Suprapubic skin (tissue), 4 donors: Measurements from ENCODE around the gene ASRGL1. TPM values are rescaled to one million over a fixed set of nuclear protein-coding genes. Genes with fewer than 3 reads are reported as not detected.
"Not testable (repeated sequence)": the region's sequence is repeated elsewhere in the genome, so short reads cannot be mapped to it uniquely, and the experiment has no call there.

Experiments used
- DNase-seq, 2 donors: peaks; one replicate each; pipeline ENCODE4 v3.0.0-alpha.2; 2019; ENCODE audit warnings: low spot score in 2 of 2
- H3K27ac ChIP-seq: fragments of 200-600 bp; sonication (generic); one replicate; pipeline ENCODE4 v1.5.1; 2019
- H3K27me3 ChIP-seq: fragments of 200-600 bp; sonication (generic); one replicate; pipeline ENCODE4 v1.5.1; 2019
- H3K36me3 ChIP-seq: fragments of 200-600 bp; sonication (generic); one replicate; pipeline ENCODE4 v1.5.1; 2019
- H3K4me1 ChIP-seq: fragments of 200-600 bp; sonication (generic); one replicate; pipeline ENCODE4 v1.5.1; 2019
- H3K4me3 ChIP-seq: fragments of 200-600 bp; sonication (generic); one replicate; pipeline ENCODE4 v1.5.1; 2019; ENCODE audit warnings: mild to moderate bottlenecking
- H3K9me3 ChIP-seq: fragments of 200-600 bp; sonication (generic); one replicate; pipeline ENCODE4 v1.5.1; 2019
- CTCF ChIP-seq, 2 donors: fragments of 200-600 bp in 1 of 2; fragments of 450-650 bp in 1 of 2; sonication (generic) in 1 of 2; IDR thresholded peaks; one replicate each; pipeline ENCODE4 v1.5.1; 2016 to 2019; ENCODE audit warnings: antibody characterized with exemption in 2 of 2, mild to moderate bottlenecking in 1 of 2, moderate library complexity in 1 of 2
- EP300 ChIP-seq: sonication (generic); formaldehyde crosslinking; IDR thresholded peaks from one replicate; pipeline ENCODE4 v1.6.1; 2017; ENCODE audit warnings: antibody characterized with exemption
- POLR2A ChIP-seq, 2 donors: fragments of 450-650 bp; IDR thresholded peaks; one replicate each; pipeline ENCODE4 v1.6.1; 2017; ENCODE audit warnings: antibody characterized with exemption in 2 of 2, mild to moderate bottlenecking in 2 of 2, moderate library complexity in 2 of 2
- POLR2AphosphoS5 ChIP-seq, 3 donors: sonication (generic); formaldehyde crosslinking; IDR thresholded peaks; one replicate each; pipeline ENCODE4 v1.6.1; 2017; ENCODE audit warnings: antibody characterized with exemption in 3 of 3
- WGBS: methylation state at CpG from one replicate; pipeline ENCODE4 v1.1.5; 2018; 5-methylcytosine and 5-hydroxymethylcytosine counted together
- total RNA-seq, 4 donors: library from RNA; depleted of rRNA; stranded (reverse); fragments of >200 nt; gene quantifications; one replicate each; pipeline ENCODE4 v1.1.0, GENCODE V29; 2016

Gene ASRGL1
- total RNA-seq, 4 donors from 2014 or later, result 2.5 to 10.5 (median 5.2) TPM

GRCh38 chr11:62333768-62334167 is 3.5 kb upstream of the ASRGL1 start:
- Histone ChIP-seq H3K36me3 (no peaks in the 10 kb centered on the region), H3K27ac (no peak overlapping the region), H3K4me1 (peaks cover 12% of the 10 kb centered on the region), H3K27me3 (peaks cover 22% of the 10 kb centered on the region), H3K4me3 (no peak overlapping the region), H3K9me3 (no peaks in the 10 kb centered on the region)
- TF ChIP-seq POLR2AphosphoS5 (IDR thresholded peaks at IDR 0.05) (no peak), EP300 (no peak), POLR2A (IDR thresholded peaks at IDR 0.05) (no peak), CTCF (IDR thresholded peaks at IDR 0.05) (no peak)
- WGBS, result 81% methylated on average over 5 of the region's 5 CpGs
- DNase-seq, result no peak

- 57% methylated on average over 19 of the region's 19 CpGs for whole genome bisulfite sequencing
- H3K4me3 ChIP-seq, result peak overlapping the region; percentile 62
- H3K27me3 ChIP-seq, result peaks cover 22% of the 10 kb centered on the region
- H3K4me1 ChIP-seq, result peaks cover 12% of the 10 kb centered on the region
- H3K27ac ChIP-seq, H3K9me3 ChIP-seq, DNase-seq, H3K36me3 ChIP-seq: not testable (repeated sequence)
Measured at GRCh38 chr11:62336949-62337302, 322 bp upstream of the ASRGL1 start.

- Histone ChIP-seq H3K9me3 (no peaks in the 10 kb centered on the region), H3K4me1 (peaks cover 12% of the 10 kb centered on the region), H3K4me3 (peak overlapping the region; percentile 62), H3K27ac (no peak overlapping the region), H3K27me3 (peaks cover 16% of the 10 kb centered on the region), H3K36me3 (no peaks in the 10 kb centered on the region)
- no peak for TF ChIP-seq EP300
- no peak for TF ChIP-seq CTCF (IDR thresholded peaks at IDR 0.05)
- TF ChIP-seq POLR2A (IDR thresholded peaks at IDR 0.05), result no peak
- TF ChIP-seq POLR2AphosphoS5 (IDR thresholded peaks at IDR 0.05), result no peak
- WGBS, result 65% methylated on average over 1 of the region's 1 CpG
- no peak for DNase-seq
Measured at GRCh38 chr11:62338218-62338617, 970 bp downstream of the ASRGL1 start.

GRCh38 chr11:62340269-62340901 is 3.1 kb downstream of the ASRGL1 start:
- TF ChIP-seq EP300, result no peak
- TF ChIP-seq CTCF (IDR thresholded peaks at IDR 0.05), result peak; percentile 38 to 60
- DNase-seq, result no peak
- Histone ChIP-seq H3K4me1 (peaks cover 12% of the 10 kb centered on the region), H3K4me3 (no peak overlapping the region), H3K27ac (no peak overlapping the region), H3K36me3 (no peaks in the 10 kb centered on the region), H3K27me3 (peaks cover under 1% of the 10 kb centered on the region), H3K9me3 (no peaks in the 10 kb centered on the region)
- 66% methylated on average over 6 of the region's 6 CpGs for WGBS

- Histone ChIP-seq H3K27ac (no peak overlapping the region), H3K4me1 (peaks cover 12% of the 10 kb centered on the region), H3K4me3 (no peak overlapping the region), H3K9me3 (no peaks in the 10 kb centered on the region), H3K27me3 (no peaks in the 10 kb centered on the region), H3K36me3 (no peaks in the 10 kb centered on the region)
- 87% methylated on average over 4 of the region's 4 CpGs for WGBS
- no peak for DNase-seq
- TF ChIP-seq EP300, result no peak
- no peak for TF ChIP-seq POLR2A (IDR thresholded peaks at IDR 0.05)
- no peak for TF ChIP-seq POLR2AphosphoS5 (IDR thresholded peaks at IDR 0.05)
Measured at GRCh38 chr11:62341588-62341987, 4.3 kb downstream of the ASRGL1 start.

- H3K27ac ChIP-seq, result not testable (repeated sequence)
Measured at GRCh38 chr11:62343646-62344190, 6.5 kb downstream of the ASRGL1 start.

GRCh38 chr11:62344210-62344609 is 7.0 kb downstream of the ASRGL1 start:
- Histone ChIP-seq H3K9me3 (no peaks in the 10 kb centered on the region), H3K4me1 (no peaks in the 10 kb centered on the region), H3K4me3 (no peak overlapping the region), H3K27ac (no peak overlapping the region), H3K36me3 (no peaks in the 10 kb centered on the region), H3K27me3 (no peaks in the 10 kb centered on the region)
- 62% methylated on average over 1 of the region's 1 CpG for WGBS
- TF ChIP-seq POLR2A (IDR thresholded peaks at IDR 0.05), result no peak
- no peak for TF ChIP-seq POLR2AphosphoS5 (IDR thresholded peaks at IDR 0.05)
- no peak for TF ChIP-seq CTCF (IDR thresholded peaks at IDR 0.05)
- TF ChIP-seq EP300, result no peak
- no peak for DNase-seq

More at GRCh38 chr11:62343646-62344190, 6.5 kb downstream of the ASRGL1 start:
- not testable (repeated sequence) for H3K9me3 ChIP-seq, H3K27me3 ChIP-seq, H3K36me3 ChIP-seq, H3K4me1 ChIP-seq, H3K4me3 ChIP-seq, DNase-seq
- 91% methylated on average over 7 of the region's 7 CpGs for WGBS
